Spleen (tissue), 11 donors: ENCODE measurements around the gene SSR3. TPM values are rescaled to one million over a fixed set of nuclear protein-coding genes. Genes with fewer than 3 reads are reported as not detected.

Experiments used
- DNase-seq: peaks from one replicate; pipeline ENCODE4 v3.0.0-alpha.2; 2020
- H3K27ac ChIP-seq, 8 donors: fragments of 200-600 bp; sonication (generic) in 7 of 8; 1 replicate in 4 of 8; 2 replicates in 4 of 8; pipeline versions ENCODE4 v1.5.0 to v1.8.0; 2016 to 2021; ENCODE audit warnings: inconsistent platforms in 4 of 8, mild to moderate bottlenecking in 4 of 8, moderate library complexity in 1 of 8
- H3K27me3 ChIP-seq, 7 donors: fragments of 200-600 bp; sonication (generic) in 6 of 7; replicated peaks in 1 of 7; 1 replicate in 4 of 7; 2 replicates in 3 of 7; pipeline versions ENCODE4 v1.5.0 to v1.8.0; 2016 to 2021; ENCODE audit warnings: inconsistent platforms in 3 of 7, mild to moderate bottlenecking in 1 of 7
- H3K36me3 ChIP-seq, 6 donors: fragments of 200-600 bp; sonication (generic) in 5 of 6; 1 replicate in 4 of 6; 2 replicates in 2 of 6; pipeline versions ENCODE4 v1.5.0 to v1.8.0; 2016 to 2021; ENCODE audit warnings: inconsistent platforms in 2 of 6
- H3K4me1 ChIP-seq, 6 donors: fragments of 200-600 bp; sonication (generic) in 5 of 6; 1 replicate in 3 of 6; 2 replicates in 3 of 6; pipeline versions ENCODE4 v1.5.0 to v1.8.0; 2016 to 2021; ENCODE audit warnings: inconsistent platforms in 3 of 6
- H3K4me3 ChIP-seq, 8 donors: fragments of 200-600 bp; sonication (generic) in 7 of 8; 1 replicate in 4 of 8; 2 replicates in 4 of 8; pipeline versions ENCODE4 v1.5.0 to v1.8.0; 2016 to 2021; ENCODE audit warnings: inconsistent platforms in 4 of 8, mild to moderate bottlenecking in 4 of 8, moderate library complexity in 2 of 8
- H3K9me3 ChIP-seq, 8 donors: fragments of 200-600 bp; sonication (generic) in 7 of 8; 1 replicate in 4 of 8; 2 replicates in 4 of 8; pipeline versions ENCODE4 v1.5.0 to v1.8.0; 2016 to 2021; ENCODE audit warnings: inconsistent platforms in 4 of 8
- CTCF ChIP-seq, 11 experiments: fragments of 200-600 bp in 7 of 11; fragments of 450-650 bp in 4 of 11; sonication (generic) in 4 of 11; IDR thresholded peaks in 8 of 11; conservative IDR thresholded peaks in 3 of 11; 1 replicate in 7 of 11; 2 replicates in 4 of 11; pipeline versions ENCODE4 v1.4.0 to v1.8.0; 2016 to 2021; ENCODE audit warnings: antibody characterized with exemption in 11 of 11, inconsistent platforms in 4 of 11, mild to moderate bottlenecking in 1 of 11
- POLR2A ChIP-seq, 3 donors: fragments of 450-650 bp; IDR thresholded peaks; one replicate each; pipeline ENCODE4 v1.5.1; 2017; ENCODE audit warnings: antibody characterized with exemption in 3 of 3, mild to moderate bottlenecking in 1 of 3
- POLR2AphosphoS5 ChIP-seq, 3 donors: sonication (generic); formaldehyde crosslinking; IDR thresholded peaks; one replicate each; pipeline ENCODE4 v1.5.1; 2017; ENCODE audit warnings: antibody characterized with exemption in 3 of 3
- WGBS, 5 donors: extraction: QIAGEN DNeasy Blood & Tissue Kit in 3 of 5; methylation state at CpG; one replicate each; pipeline versions ENCODE4 v1.1.5 to v1.1.7; 2013 to 2018; 5-methylcytosine and 5-hydroxymethylcytosine counted together
- intact Hi-C: fragments of 100-400 bp; cut with DNase I; formaldehyde crosslinking; loops from one replicate; pipeline ENCODE4 v1.15.0; 2023; ENCODE audit warnings: low total_unique reads
- polyA plus RNA-seq, 3 donors: library from polyadenylated mRNA; stranded (reverse); fragments of 200-250 nt; gene quantifications; one replicate each; pipeline ENCODE4 v1.2.1, GENCODE V29; 2013
- total RNA-seq, 7 donors: library from RNA; depleted of rRNA in 3 of 7; stranded (reverse); fragments of >200 nt in 3 of 7; fragmentation: NEBNext Ultra II Directional in 4 of 7; extraction: Animal tissue kit (Norgen Biotek cat#: 25700) in 4 of 7; gene quantifications; one replicate each; pipeline versions ENCODE4 v1.1.0 to v1.2.1, GENCODE V29; 2016 to 2021
- donor health status: healthy with polysubstance abuse.
- donor health status: DM: no; HTN: no; CAD: no; lungs with moderate emphysema.
- donor health status: DM: no; HTN: no; CAD: no.
- donor health status: Bipolar disorder and iron deficiency.
- donor health status: healthy.
- donor health status: DM: no; HTN: no; CAD: no.
- donor health status: DM: yes; HTN: yes; CAD: no.

Gene SSR3
- total and polyA plus RNA-seq, 10 donors: 36.6 to 123 (median 96.7) TPM

- intact Hi-C loops: no loop called here
- Histone ChIP-seq H3K4me3 (no peak overlapping the region), H3K27ac (peak overlapping the region; percentile 24 to 75 (median 56)), H3K9me3 (peaks cover 0 to 3% (median 0%) of the 10 kb centered on the region in 8 donors), H3K27me3 (no peaks in the 10 kb centered on the region), H3K4me1 (peaks cover 0 to 29% (median 1%) of the 10 kb centered on the region in 6 donors), H3K36me3 (no peaks in the 10 kb centered on the region)
- no peak for DNase-seq
- no peak for TF ChIP-seq CTCF (IDR thresholded peaks at IDR 0.05 in 8 of 11, conservative IDR thresholded peaks at IDR 0.05 in 3 of 11)
- TF ChIP-seq POLR2A (IDR thresholded peaks at IDR 0.05): no peak
- no peak for TF ChIP-seq POLR2AphosphoS5 (IDR thresholded peaks at IDR 0.05)
- 49 to 70% (median 55%) methylated on average over 5 of the region's 5 CpGs for WGBS, 5 donors
These were observed 32.2 kb upstream of the SSR3 start for GRCh38 chr3:156586905-156587759.

GRCh38 chr3:156583469-156583868, 28.6 kb upstream of the SSR3 start:
- TF ChIP-seq CTCF (IDR thresholded peaks at IDR 0.05 in 8 of 11, conservative IDR thresholded peaks at IDR 0.05 in 3 of 11) (no peak), POLR2A (IDR thresholded peaks at IDR 0.05) (no peak), POLR2AphosphoS5 (IDR thresholded peaks at IDR 0.05) (no peak)

GRCh38 chr3:156582532-156583183, 27.7 kb upstream of the SSR3 start:
- H3K27ac ChIP-seq: no peak overlapping the region
- no peak overlapping the region for H3K4me3 ChIP-seq
- no peaks in the 10 kb centered on the region for H3K27me3 ChIP-seq
- DNase-seq: no peak
- H3K36me3 ChIP-seq: no peaks in the 10 kb centered on the region
- no peak for TF ChIP-seq CTCF (IDR thresholded peaks at IDR 0.05 in 8 of 11, conservative IDR thresholded peaks at IDR 0.05 in 3 of 11)
- TF ChIP-seq POLR2A (IDR thresholded peaks at IDR 0.05): no peak
- no peak for TF ChIP-seq POLR2AphosphoS5 (IDR thresholded peaks at IDR 0.05)
- H3K4me1 ChIP-seq: peaks cover 0 to 27% (median under 1%) of the 10 kb centered on the region in 6 donors
- no peaks in the 10 kb centered on the region for H3K9me3 ChIP-seq
- intact Hi-C loops: no loop called here
- WGBS, 5 donors: 85 to 92% (median 89%) methylated on average over 4 of the region's 4 CpGs

More at GRCh38 chr3:156583469-156583868, 28.6 kb upstream of the SSR3 start:
- H3K9me3 ChIP-seq: no peaks in the 10 kb centered on the region
- no peak overlapping the region for H3K4me3 ChIP-seq
- H3K4me1 ChIP-seq: peaks cover 0 to 31% (median 1%) of the 10 kb centered on the region in 6 donors
- no peaks in the 10 kb centered on the region for H3K27me3 ChIP-seq
- no peaks in the 10 kb centered on the region for H3K36me3 ChIP-seq
- intact Hi-C loops: no loop called here
- H3K27ac ChIP-seq: no peak overlapping the region
- DNase-seq: no peak

GRCh38 chr3:156581954-156582353, 27.0 kb upstream of the SSR3 start:
- Histone ChIP-seq H3K4me3 (no peak overlapping the region), H3K9me3 (no peaks in the 10 kb centered on the region), H3K27ac (no peak overlapping the region), H3K27me3 (no peaks in the 10 kb centered on the region), H3K4me1 (peaks cover 0 to 26% (median 2%) of the 10 kb centered on the region in 6 donors), H3K36me3 (no peaks in the 10 kb centered on the region)
- TF ChIP-seq CTCF (IDR thresholded peaks at IDR 0.05 in 8 of 11, conservative IDR thresholded peaks at IDR 0.05 in 3 of 11) (no peak), POLR2A (IDR thresholded peaks at IDR 0.05) (no peak), POLR2AphosphoS5 (IDR thresholded peaks at IDR 0.05) (no peak)
- no peak for DNase-seq
- intact Hi-C loops: no loop called here
